Astrocyte (in vitro differentiated cells and primary cell): ENCODE measurements around the gene LEMD2. TPM values are rescaled to one million over a fixed set of nuclear protein-coding genes. Genes with fewer than 3 reads are reported as not detected.

Experiments used
- DNase-seq: peaks from one replicate; pipeline ENCODE4 v3.0.0-alpha.2; 2010; ENCODE audit warnings: low read depth
- FAIRE-seq: peaks from 2 replicates; lab custom pipeline; 2011; peaks lifted over from hg19 to GRCh38; lab: Jason Lieb, UNC
- H2AFZ ChIP-seq: 2 replicates; pipeline ENCODE4 v1.6.0; 2012; ENCODE audit warnings: low read depth, low read length, inconsistent platforms
- H3K27ac ChIP-seq: 2 replicates; pipeline ENCODE4 v1.5.1; 2011; ENCODE audit warnings: low read depth, low read length, inconsistent platforms
- H3K27me3 ChIP-seq: 2 replicates; pipeline ENCODE4 v1.6.0; 2011; ENCODE audit warnings: low read length, inconsistent platforms; ENCODE audit not compliant: insufficient read depth
- H3K36me3 ChIP-seq: 2 replicates; pipeline ENCODE4 v1.5.1; 2011; ENCODE audit warnings: low read length, inconsistent platforms; ENCODE audit not compliant: insufficient read depth
- H3K4me1 ChIP-seq: 2 replicates; pipeline ENCODE4 v1.5.1; 2011; ENCODE audit warnings: low read length, inconsistent platforms; ENCODE audit not compliant: insufficient read depth
- H3K4me2 ChIP-seq: 2 replicates; pipeline ENCODE4 v1.6.0; 2012; ENCODE audit warnings: low read length, inconsistent platforms
- H3K4me3 ChIP-seq: 2 replicates; pipeline ENCODE4 v1.5.1; 2011; ENCODE audit warnings: low read depth, mild to moderate bottlenecking, low read length, inconsistent platforms; ENCODE audit not compliant: insufficient read depth
- H3K79me2 ChIP-seq: 2 replicates; pipeline ENCODE4 v1.6.0; 2012; ENCODE audit warnings: mild to moderate bottlenecking, low read length, inconsistent platforms; ENCODE audit not compliant: insufficient read depth
- H3K9ac ChIP-seq: 2 replicates; pipeline ENCODE4 v1.6.0; 2012; ENCODE audit warnings: mild to moderate bottlenecking, low read length, inconsistent platforms
- H3K9me3 ChIP-seq: 2 replicates; pipeline ENCODE4 v1.5.1; 2012; ENCODE audit warnings: low read depth, mild to moderate bottlenecking, low read length, inconsistent platforms; ENCODE audit not compliant: insufficient read depth
- H4K20me1 ChIP-seq: 2 replicates; pipeline ENCODE4 v1.6.0; 2012; ENCODE audit warnings: low read length, inconsistent platforms; ENCODE audit not compliant: insufficient read depth
- H3K27ac Mint-ChIP-seq: one replicate; pipeline ENCODE4 v1.8.0; 2021; ENCODE audit warnings: mild to moderate bottlenecking, mixed read lengths; ENCODE audit not compliant: unreplicated experiment
- H3K27me3 Mint-ChIP-seq: one replicate; pipeline ENCODE4 v1.8.0; 2021; ENCODE audit warnings: low read depth, mixed read lengths; ENCODE audit not compliant: unreplicated experiment
- H3K36me3 Mint-ChIP-seq: one replicate; pipeline ENCODE4 v1.8.0; 2021; ENCODE audit warnings: low read depth, mixed read lengths; ENCODE audit not compliant: unreplicated experiment
- H3K4me1 Mint-ChIP-seq: one replicate; pipeline ENCODE4 v1.8.0; 2021; ENCODE audit warnings: low read depth, mixed read lengths; ENCODE audit not compliant: unreplicated experiment
- H3K4me3 Mint-ChIP-seq: one replicate; pipeline ENCODE4 v1.8.0; 2021; ENCODE audit warnings: mild to moderate bottlenecking, moderate library complexity, mixed read lengths; ENCODE audit not compliant: unreplicated experiment
- H3K9me3 Mint-ChIP-seq: one replicate; pipeline ENCODE4 v1.8.0; 2021; ENCODE audit warnings: mild to moderate bottlenecking, mixed read lengths; ENCODE audit not compliant: unreplicated experiment
- EZH2 ChIP-seq: IDR thresholded peaks from 2 replicates; pipeline ENCODE4 v1.6.1; 2012; ENCODE audit warnings: mild to moderate bottlenecking, low read length, inconsistent platforms; ENCODE audit not compliant: insufficient read depth
- total RNA-seq: library from RNA; stranded (reverse); gene quantifications from 2 replicates; pipeline ENCODE4 v1.2.1, GENCODE V29; 2021
- TF ChIP-seq, protein P1 (sequence below): IDR thresholded peaks from 2 replicates; pipeline ENCODE4 v1.5.1; 2011; ENCODE audit warnings: low read depth, mild to moderate bottlenecking, inconsistent platforms, low read length, moderate library complexity; ENCODE audit not compliant: insufficient read depth

LEMD2 gene
- total RNA-seq, 1 donor from 2014 or later, result 62.2 TPM

DNA sequence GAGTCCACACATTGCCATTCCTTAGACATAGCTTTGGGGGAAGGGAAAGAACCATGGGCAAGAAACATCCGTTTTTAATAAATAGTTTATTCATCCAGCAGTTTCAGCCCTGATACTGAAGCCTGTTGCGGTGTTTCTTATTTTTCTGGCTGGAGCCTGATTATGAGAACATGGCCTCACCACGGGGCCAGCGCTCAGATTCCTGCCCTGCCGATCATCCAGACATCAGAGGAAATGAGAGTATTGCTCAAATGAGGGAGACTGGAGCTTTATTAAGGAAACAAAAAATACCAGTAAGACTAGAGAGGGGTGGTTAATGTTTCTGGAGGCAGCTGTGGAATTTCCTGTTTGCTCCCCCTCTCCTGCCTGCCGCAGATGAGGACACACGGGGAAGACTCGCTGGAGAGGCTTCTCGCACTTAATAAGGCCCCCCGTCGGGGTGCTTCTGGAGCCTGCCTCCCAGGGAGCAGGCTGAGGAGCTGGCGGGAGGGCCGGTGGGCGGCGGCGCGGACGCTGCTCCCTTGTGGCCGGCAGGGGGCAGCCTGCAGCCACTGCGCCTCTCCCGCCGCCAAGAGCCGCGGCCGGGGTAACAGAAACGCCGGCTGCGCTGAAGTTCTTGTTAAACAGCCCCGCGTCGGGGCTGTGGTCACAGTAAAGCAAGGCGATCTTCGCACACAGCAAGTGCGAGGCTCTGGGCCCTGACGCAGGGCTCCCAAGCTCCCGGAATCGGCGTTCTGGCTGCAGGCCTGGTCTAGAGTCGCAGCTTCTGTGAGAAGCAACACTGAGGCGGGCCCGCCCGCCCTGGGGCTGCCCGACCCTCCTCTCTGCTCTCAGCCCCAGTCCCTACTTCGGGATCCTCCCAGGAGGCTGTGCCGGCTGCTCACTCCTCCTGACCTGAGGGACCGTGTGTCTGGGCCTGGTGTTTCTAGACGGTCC lies 17.5 kb downstream of the LEMD2 start:
- Histone ChIP-seq H4K20me1 (peaks cover 9% of the 10 kb centered on the region), H3K4me1 (peaks cover 30% of the 10 kb centered on the region), H3K36me3 (peaks cover 18% of the 10 kb centered on the region), H3K27me3 (no peaks in the 10 kb centered on the region), H3K4me2 (peak overlapping the region; percentile 79), H3K4me3 (no peak overlapping the region), H3K9ac (peak overlapping the region; percentile 70), H3K79me2 (no peaks in the 10 kb centered on the region), H3K27ac (peak overlapping the region; percentile 84), H2AFZ (no peak overlapping the region), H3K9me3 (peaks cover 4% of the 10 kb centered on the region)
- FAIRE-seq (no peak), DNase-seq (peak; percentile 89)
- Mint-ChIP-seq H3K4me3 (peak overlapping the region; percentile 0), H3K27me3 (no peaks in the 10 kb centered on the region), H3K27ac (peak overlapping the region; percentile 92), H3K4me1 (peaks cover 38% of the 10 kb centered on the region), H3K36me3 (peaks cover 14% of the 10 kb centered on the region), H3K9me3 (peaks cover 4% of the 10 kb centered on the region)
- TF ChIP-seq, protein P1, sequence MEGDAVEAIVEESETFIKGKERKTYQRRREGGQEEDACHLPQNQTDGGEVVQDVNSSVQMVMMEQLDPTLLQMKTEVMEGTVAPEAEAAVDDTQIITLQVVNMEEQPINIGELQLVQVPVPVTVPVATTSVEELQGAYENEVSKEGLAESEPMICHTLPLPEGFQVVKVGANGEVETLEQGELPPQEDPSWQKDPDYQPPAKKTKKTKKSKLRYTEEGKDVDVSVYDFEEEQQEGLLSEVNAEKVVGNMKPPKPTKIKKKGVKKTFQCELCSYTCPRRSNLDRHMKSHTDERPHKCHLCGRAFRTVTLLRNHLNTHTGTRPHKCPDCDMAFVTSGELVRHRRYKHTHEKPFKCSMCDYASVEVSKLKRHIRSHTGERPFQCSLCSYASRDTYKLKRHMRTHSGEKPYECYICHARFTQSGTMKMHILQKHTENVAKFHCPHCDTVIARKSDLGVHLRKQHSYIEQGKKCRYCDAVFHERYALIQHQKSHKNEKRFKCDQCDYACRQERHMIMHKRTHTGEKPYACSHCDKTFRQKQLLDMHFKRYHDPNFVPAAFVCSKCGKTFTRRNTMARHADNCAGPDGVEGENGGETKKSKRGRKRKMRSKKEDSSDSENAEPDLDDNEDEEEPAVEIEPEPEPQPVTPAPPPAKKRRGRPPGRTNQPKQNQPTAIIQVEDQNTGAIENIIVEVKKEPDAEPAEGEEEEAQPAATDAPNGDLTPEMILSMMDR, result peak; percentile 58
- TF ChIP-seq EZH2, result no peak

GRCh38 chr6:33770833-33771145 lies 18.1 kb downstream of the LEMD2 start:
- Histone ChIP-seq H3K27ac (peak overlapping the region; percentile 84), H4K20me1 (peaks cover 9% of the 10 kb centered on the region), H3K4me1 (peaks cover 30% of the 10 kb centered on the region), H2AFZ (no peak overlapping the region), H3K9me3 (peaks cover 4% of the 10 kb centered on the region), H3K4me3 (no peak overlapping the region), H3K79me2 (no peaks in the 10 kb centered on the region), H3K4me2 (peak overlapping the region; percentile 79), H3K9ac (peak overlapping the region; percentile 70), H3K27me3 (no peaks in the 10 kb centered on the region), H3K36me3 (peaks cover 12% of the 10 kb centered on the region)
- peaks cover 38% of the 10 kb centered on the region for H3K4me1 Mint-ChIP-seq
- TF ChIP-seq EZH2, result no peak
- TF ChIP-seq, protein P1, result no peak
- H3K36me3 Mint-ChIP-seq, result peaks cover 9% of the 10 kb centered on the region
- FAIRE-seq, result no peak
- no peak for DNase-seq
- H3K27ac Mint-ChIP-seq, result peak overlapping the region; percentile 92
- H3K4me3 Mint-ChIP-seq, result no peak overlapping the region
- peaks cover 7% of the 10 kb centered on the region for H3K9me3 Mint-ChIP-seq
- H3K27me3 Mint-ChIP-seq, result peaks cover 2% of the 10 kb centered on the region
